Smooth muscle cell (in vitro differentiated cells): ENCODE data around the gene FNDC1. TPM values are rescaled to one million over a fixed set of nuclear protein-coding genes. Genes with fewer than 3 reads are reported as not detected.

ENCODE experiments used
- DNase-seq: peaks from one replicate; lab custom pipeline; 2025; ENCODE audit not compliant: unreplicated experiment; lab: John Stamatoyannopoulos, UW
- H2AFZ ChIP-seq: fragments of 200-600 bp; sonication (generic); 2 replicates; pipeline ENCODE4 v1.6.0; 2016; ENCODE audit warnings: antibody characterized with exemption, low read depth, mild to moderate bottlenecking
- H3F3A ChIP-seq: fragments of 200-600 bp; sonication (generic); 2 replicates; pipeline ENCODE4 v1.6.0; 2017; ENCODE audit warnings: antibody characterized with exemption, low read depth
- H3K27ac ChIP-seq: fragments of 200-600 bp; sonication (generic); 2 replicates; pipeline ENCODE4 v1.5.1; 2016; ENCODE audit warnings: low read depth, mild to moderate bottlenecking
- H3K27me3 ChIP-seq: fragments of 200-600 bp; sonication (generic); 2 replicates; pipeline ENCODE4 v1.6.1; 2016; ENCODE audit warnings: low read depth, mild to moderate bottlenecking
- H3K36me3 ChIP-seq: fragments of 200-600 bp; sonication (generic); 2 replicates; pipeline ENCODE4 v1.5.1; 2016; ENCODE audit warnings: low read depth
- H3K4me1 ChIP-seq: fragments of 200-600 bp; sonication (generic); 2 replicates; pipeline ENCODE4 v1.5.1; 2016; ENCODE audit warnings: low read depth
- H3K4me2 ChIP-seq: fragments of 200-600 bp; sonication (generic); 2 replicates; pipeline ENCODE4 v1.6.0; 2016; ENCODE audit warnings: mild to moderate bottlenecking
- H3K4me3 ChIP-seq: fragments of 200-600 bp; sonication (generic); 2 replicates; pipeline ENCODE4 v1.5.1; 2016; ENCODE audit warnings: mild to moderate bottlenecking
- H3K79me2 ChIP-seq: fragments of 200-600 bp; sonication (generic); 2 replicates; pipeline ENCODE4 v1.6.0; 2016; ENCODE audit warnings: low read depth, mild to moderate bottlenecking
- H3K9ac ChIP-seq: fragments of 200-600 bp; sonication (generic); 2 replicates; pipeline ENCODE4 v1.6.0; 2016; ENCODE audit warnings: low read depth
- H3K9me3 ChIP-seq: fragments of 200-600 bp; sonication (generic); replicated peaks from 2 replicates; pipeline ENCODE4 v1.5.1; 2016; ENCODE audit warnings: low read depth
- H4K20me1 ChIP-seq: fragments of 200-600 bp; sonication (generic); 2 replicates; pipeline ENCODE4 v1.6.0; 2016; ENCODE audit warnings: low read depth
- WGBS: methylation state at CpG from one replicate; pipeline ENCODE4 v1.1.7; 2016; ENCODE audit warnings: low lambda C conversion rate; 5-methylcytosine and 5-hydroxymethylcytosine counted together
- polyA plus RNA-seq: library from polyadenylated mRNA; unstranded; fragments of >200 nt; fragmentation: Nextera tagmentation; extraction: Ambion mirVana; gene quantifications from 2 replicates; pipeline ENCODE4 v1.2.1, GENCODE V29; 2016
- total RNA-seq: library from RNA; depleted of rRNA; stranded (reverse); fragments of >200 nt; gene quantifications from 2 replicates; pipeline ENCODE4 v1.2.3, GENCODE V29; 2014
- TF ChIP-seq, protein P1 (sequence below): fragments of 200-600 bp; sonication (generic); IDR thresholded peaks from 2 replicates; pipeline ENCODE4 v1.5.1; 2017; ENCODE audit warnings: borderline replicate concordance, mild to moderate bottlenecking, antibody characterized with exemption; ENCODE audit not compliant: insufficient read depth, poor library complexity, severe bottlenecking

Gene FNDC1
- total and polyA plus RNA-seq, 2 experiments from 2014 or later = 0.39 TPM; not detected in 1

GRCh38 chr6:159259441-159260125, 90.4 kb downstream of the FNDC1 start:
- WGBS = 83% methylated on average over 3 of the region's 3 CpGs
- no peak overlapping the region for H2AFZ ChIP-seq
- H3K4me3 ChIP-seq = no peak overlapping the region
- H3K9ac ChIP-seq = no peak overlapping the region
- H3K9me3 ChIP-seq = no peaks in the 10 kb centered on the region
- no peak for DNase-seq
- no peak overlapping the region for H3K4me2 ChIP-seq
- no peaks in the 10 kb centered on the region for H3K27me3 ChIP-seq
- TF ChIP-seq, protein P1, sequence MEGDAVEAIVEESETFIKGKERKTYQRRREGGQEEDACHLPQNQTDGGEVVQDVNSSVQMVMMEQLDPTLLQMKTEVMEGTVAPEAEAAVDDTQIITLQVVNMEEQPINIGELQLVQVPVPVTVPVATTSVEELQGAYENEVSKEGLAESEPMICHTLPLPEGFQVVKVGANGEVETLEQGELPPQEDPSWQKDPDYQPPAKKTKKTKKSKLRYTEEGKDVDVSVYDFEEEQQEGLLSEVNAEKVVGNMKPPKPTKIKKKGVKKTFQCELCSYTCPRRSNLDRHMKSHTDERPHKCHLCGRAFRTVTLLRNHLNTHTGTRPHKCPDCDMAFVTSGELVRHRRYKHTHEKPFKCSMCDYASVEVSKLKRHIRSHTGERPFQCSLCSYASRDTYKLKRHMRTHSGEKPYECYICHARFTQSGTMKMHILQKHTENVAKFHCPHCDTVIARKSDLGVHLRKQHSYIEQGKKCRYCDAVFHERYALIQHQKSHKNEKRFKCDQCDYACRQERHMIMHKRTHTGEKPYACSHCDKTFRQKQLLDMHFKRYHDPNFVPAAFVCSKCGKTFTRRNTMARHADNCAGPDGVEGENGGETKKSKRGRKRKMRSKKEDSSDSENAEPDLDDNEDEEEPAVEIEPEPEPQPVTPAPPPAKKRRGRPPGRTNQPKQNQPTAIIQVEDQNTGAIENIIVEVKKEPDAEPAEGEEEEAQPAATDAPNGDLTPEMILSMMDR = no peak
- H3K27ac ChIP-seq = no peak overlapping the region
- H3K4me1 ChIP-seq = no peaks in the 10 kb centered on the region
- H3K36me3 ChIP-seq = no peaks in the 10 kb centered on the region
- no peaks in the 10 kb centered on the region for H3F3A ChIP-seq
- H4K20me1 ChIP-seq = no peaks in the 10 kb centered on the region
- no peaks in the 10 kb centered on the region for H3K79me2 ChIP-seq

DNA sequence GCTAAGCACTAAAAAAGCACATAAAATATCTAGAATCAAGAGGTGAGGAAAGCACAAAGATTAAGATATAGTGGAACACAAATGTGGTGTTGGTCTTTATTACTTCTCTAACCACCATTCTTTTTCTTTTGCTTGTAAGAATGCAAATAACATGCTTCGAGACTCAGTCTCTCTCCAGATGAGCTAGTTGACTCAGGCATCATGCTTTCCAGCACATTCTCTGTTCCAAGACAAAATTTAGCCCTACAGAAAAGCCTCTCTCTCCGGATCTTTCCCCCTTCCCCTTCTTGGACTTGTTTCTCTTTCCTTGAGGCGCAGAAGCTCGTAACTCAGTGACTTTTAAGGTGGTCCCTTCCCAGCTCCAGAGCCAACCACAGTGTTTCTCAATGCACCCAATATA, 91.0 kb downstream of the FNDC1 start:
- Histone ChIP-seq H3K9me3 (no peaks in the 10 kb centered on the region), H3F3A (no peaks in the 10 kb centered on the region), H3K4me1 (no peaks in the 10 kb centered on the region), H4K20me1 (no peaks in the 10 kb centered on the region), H3K36me3 (no peaks in the 10 kb centered on the region), H3K4me3 (no peak overlapping the region), H3K79me2 (no peaks in the 10 kb centered on the region), H3K4me2 (no peak overlapping the region), H3K27me3 (no peaks in the 10 kb centered on the region), H2AFZ (no peak overlapping the region), H3K27ac (no peak overlapping the region), H3K9ac (no peak overlapping the region)
- WGBS = 83% methylated on average over 4 of the region's 4 CpGs
- TF ChIP-seq, protein P1 = no peak
- DNase-seq = no peak

DNA sequence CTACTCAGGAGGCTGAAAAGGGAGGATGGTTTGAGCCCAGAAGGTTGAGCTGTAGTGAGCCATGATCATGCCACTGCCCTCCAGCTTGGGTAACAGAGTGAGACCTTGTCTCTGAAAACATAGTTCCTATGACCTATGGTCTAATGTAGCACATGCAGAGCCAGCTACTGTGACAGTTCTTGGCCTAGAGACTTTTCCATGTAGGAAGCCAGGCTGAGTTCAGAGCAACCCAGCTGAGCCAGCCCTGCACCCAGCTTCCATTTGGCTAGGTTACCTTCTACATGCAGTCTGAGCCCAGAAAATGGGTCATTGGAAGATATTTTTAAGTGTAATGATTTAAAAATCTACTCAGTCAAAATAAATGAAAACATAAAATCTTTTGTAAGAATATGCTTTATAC, 92.8 kb downstream of the FNDC1 start:
- DNase-seq = no peak
- Histone ChIP-seq H3K79me2 (no peaks in the 10 kb centered on the region), H2AFZ (no peak overlapping the region), H4K20me1 (no peaks in the 10 kb centered on the region), H3K9ac (no peak overlapping the region), H3K27me3 (no peaks in the 10 kb centered on the region), H3F3A (no peaks in the 10 kb centered on the region), H3K4me3 (no peak overlapping the region), H3K4me1 (no peaks in the 10 kb centered on the region), H3K9me3 (no peaks in the 10 kb centered on the region), H3K27ac (no peak overlapping the region), H3K4me2 (no peak overlapping the region), H3K36me3 (no peaks in the 10 kb centered on the region)
- TF ChIP-seq, protein P1 = no peak

GRCh38 chr6:159262586-159262985, 93.4 kb downstream of the FNDC1 start:
- no peak overlapping the region for H2AFZ ChIP-seq
- H3K9me3 ChIP-seq = no peaks in the 10 kb centered on the region

More at GRCh38 chr6:159262586-159262985, 93.4 kb downstream of the FNDC1 start:
- Histone ChIP-seq H3K4me1 (no peaks in the 10 kb centered on the region), H3K4me3 (no peak overlapping the region), H3K27ac (no peak overlapping the region), H3F3A (no peaks in the 10 kb centered on the region), H3K36me3 (no peaks in the 10 kb centered on the region), H3K27me3 (no peaks in the 10 kb centered on the region), H3K79me2 (no peaks in the 10 kb centered on the region), H3K4me2 (no peak overlapping the region), H3K9ac (no peak overlapping the region), H4K20me1 (no peaks in the 10 kb centered on the region)
- TF ChIP-seq, protein P1 = no peak
- DNase-seq = no peak
- 87% methylated on average over 2 of the region's 2 CpGs for WGBS
